WTC11 (cell line): ENCODE measurements around the gene RAD9B. TPM values are rescaled to one million over a fixed set of nuclear protein-coding genes. Genes with fewer than 3 reads are reported as not detected.
"Not testable (repeated sequence)": the region's sequence is repeated elsewhere in the genome, so short reads cannot be mapped to it uniquely, and the experiment has no call there.

ENCODE experiments used
- ATAC-seq: fragments of 200-7000 bp; cut with Tn5 transposase; 2 replicates; pipeline ENCODE4 v1.10.0; 2021; ENCODE audit warnings: mild to moderate bottlenecking, moderate library complexity
- CTCF ChIA-PET: fragments of 300-600 bp; sonication (Branson Sonifier 250); formaldehyde crosslinking; loops from one replicate; lab custom pipeline; 2021; ENCODE audit warnings: antibody characterized with exemption; lab: Charles Lee
- POLR2A ChIA-PET: fragments of 350-600 bp; sonication (Branson Sonifier 250); formaldehyde crosslinking; loops from one replicate; lab custom pipeline; 2021; ENCODE audit warnings: antibody characterized with exemption; lab: Charles Lee
- DNase-seq: peaks from one replicate; pipeline ENCODE4 v3.0.0; 2021; ENCODE audit warnings: low spot score
- H3K27ac Mint-ChIP-seq: 2 replicates; pipeline ENCODE4 v1.8.0; 2021; ENCODE audit warnings: mixed read lengths
- H3K27me3 Mint-ChIP-seq: 2 replicates; pipeline ENCODE4 v1.8.0; 2021; ENCODE audit warnings: low read depth, mild to moderate bottlenecking, moderate library complexity, mixed read lengths
- H3K36me3 Mint-ChIP-seq: 2 replicates; pipeline ENCODE4 v1.8.0; 2021; ENCODE audit warnings: mixed read lengths
- H3K4me1 Mint-ChIP-seq: 2 replicates; pipeline ENCODE4 v1.8.0; 2022; ENCODE audit warnings: mixed read lengths
- H3K4me3 Mint-ChIP-seq: 2 replicates; pipeline ENCODE4 v1.8.0; 2021; ENCODE audit warnings: mild to moderate bottlenecking, moderate library complexity, mixed read lengths
- H3K9me3 Mint-ChIP-seq: 2 replicates; pipeline ENCODE4 v1.8.0; 2021; ENCODE audit warnings: mixed read lengths
- AR ChIP-seq: fragments of 250-450 bp; sonication (Bioruptor Pico); IDR thresholded peaks from 2 replicates; pipeline ENCODE4 v1.9.0; 2021; ENCODE audit warnings: mild to moderate bottlenecking
- ATF2 ChIP-seq: sonication (generic); formaldehyde crosslinking; IDR thresholded peaks from 2 replicates; pipeline ENCODE4 v1.8.1; 2022; ENCODE audit warnings: low read depth, missing genetic modification reagents, borderline replicate concordance
- CBFB ChIP-seq: sonication (generic); formaldehyde crosslinking; IDR thresholded peaks from 2 replicates; pipeline ENCODE4 v1.8.1; 2022; ENCODE audit warnings: mild to moderate bottlenecking, low read depth, missing genetic modification reagents
- E2F5 ChIP-seq: sonication (generic); formaldehyde crosslinking; IDR thresholded peaks from 2 replicates; pipeline ENCODE4 v1.8.1; 2022; ENCODE audit warnings: mild to moderate bottlenecking, moderate library complexity, missing genetic modification reagents
- FOXK1 ChIP-seq: sonication (generic); formaldehyde crosslinking; IDR thresholded peaks from 2 replicates; pipeline ENCODE4 v1.8.0; 2022; ENCODE audit warnings: mild to moderate bottlenecking, moderate library complexity, missing genetic modification reagents
- MLX ChIP-seq: sonication (generic); formaldehyde crosslinking; IDR thresholded peaks from 2 replicates; pipeline ENCODE4 v1.8.1; 2023; ENCODE audit warnings: mild to moderate bottlenecking, missing genetic modification reagents, moderate library complexity
- SP1 ChIP-seq: sonication (generic); formaldehyde crosslinking; conservative IDR thresholded peaks from 2 replicates; pipeline ENCODE4 v1.8.1; 2022; ENCODE audit warnings: missing genetic modification reagents
- TEAD4 ChIP-seq: sonication (generic); formaldehyde crosslinking; IDR thresholded peaks from 2 replicates; pipeline ENCODE4 v1.8.0; 2022; ENCODE audit warnings: mild to moderate bottlenecking, missing genetic modification reagents
- TP53 ChIP-seq: sonication (generic); formaldehyde crosslinking; IDR thresholded peaks from 2 replicates; pipeline ENCODE4 v1.8.1; 2023; ENCODE audit warnings: mild to moderate bottlenecking, missing genetic modification reagents
- USF1 ChIP-seq: sonication (generic); formaldehyde crosslinking; IDR thresholded peaks from 2 replicates; pipeline ENCODE4 v1.8.0; 2022; ENCODE audit warnings: mild to moderate bottlenecking, missing genetic modification reagents
- USF2 ChIP-seq: sonication (generic); formaldehyde crosslinking; IDR thresholded peaks from 2 replicates; pipeline ENCODE4 v1.8.1; 2023; ENCODE audit warnings: mild to moderate bottlenecking, missing genetic modification reagents, moderate library complexity
- ZBTB21 ChIP-seq: sonication (generic); formaldehyde crosslinking; IDR thresholded peaks from 2 replicates; pipeline ENCODE4 v1.8.1; 2023; ENCODE audit warnings: mild to moderate bottlenecking, missing genetic modification reagents, borderline replicate concordance
- ZNF121 ChIP-seq: sonication (generic); formaldehyde crosslinking; IDR thresholded peaks from 2 replicates; pipeline ENCODE4 v1.8.0; 2023; ENCODE audit warnings: missing genetic modification reagents
- ZNF425 ChIP-seq: fragments of 250-450 bp; sonication (Bioruptor Pico); conservative IDR thresholded peaks from 2 replicates; pipeline ENCODE4 v1.9.0; 2021; ENCODE audit warnings: mild to moderate bottlenecking
- ZNF512 ChIP-seq: sonication (generic); formaldehyde crosslinking; IDR thresholded peaks from 2 replicates; pipeline ENCODE4 v1.8.1; 2022; ENCODE audit warnings: missing genetic modification reagents, borderline replicate concordance
- total RNA-seq: library from RNA; stranded (reverse); gene quantifications from 3 replicates; pipeline ENCODE4 v1.2.3, GENCODE V29; 2021
- TF ChIP-seq, protein P1 (sequence below): sonication (generic); formaldehyde crosslinking; IDR thresholded peaks from 2 replicates; pipeline ENCODE4 v1.8.0; 2023; ENCODE audit warnings: missing genetic modification reagents

The RAD9B gene
- total RNA-seq, 1 experiment from 2014 or later = 0.09 TPM

DNA sequence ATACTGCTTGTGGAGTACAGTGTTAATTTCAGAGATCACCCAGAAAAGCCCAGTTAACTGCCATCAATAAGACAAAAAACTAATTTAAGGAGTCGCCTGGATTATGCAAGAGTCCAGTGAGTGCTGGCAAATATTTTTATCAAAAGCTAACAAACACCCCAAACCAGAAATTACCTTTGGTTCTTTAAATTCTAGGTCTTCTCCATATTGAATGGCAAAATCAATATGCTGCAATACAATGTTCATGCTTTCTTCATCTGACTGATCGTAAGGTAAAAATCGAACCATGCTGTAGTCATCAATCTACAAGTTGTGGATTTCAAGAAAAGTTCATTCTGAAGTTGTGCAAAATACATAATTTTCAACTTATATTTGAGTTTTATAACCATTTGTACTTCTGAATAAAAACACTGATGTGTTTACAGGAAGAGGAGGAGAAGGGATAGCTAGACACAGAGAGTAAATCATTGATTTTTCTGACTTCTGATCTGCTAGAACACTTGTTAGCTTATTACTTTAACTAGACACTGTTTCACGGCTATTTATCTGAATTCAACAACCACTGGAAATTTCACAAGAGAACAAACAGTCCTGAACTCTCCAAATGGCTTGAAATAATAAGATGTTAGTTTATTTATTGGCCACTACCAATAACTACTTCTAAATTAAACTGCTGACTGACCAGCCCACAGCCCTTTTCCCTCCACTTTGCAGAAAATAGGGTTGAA is 48.4 kb upstream of the RAD9B start (continued):
- no peak for TF ChIP-seq ZNF425
- TF ChIP-seq TP53 (CRISPR knock-in tag) = no peak

DNA sequence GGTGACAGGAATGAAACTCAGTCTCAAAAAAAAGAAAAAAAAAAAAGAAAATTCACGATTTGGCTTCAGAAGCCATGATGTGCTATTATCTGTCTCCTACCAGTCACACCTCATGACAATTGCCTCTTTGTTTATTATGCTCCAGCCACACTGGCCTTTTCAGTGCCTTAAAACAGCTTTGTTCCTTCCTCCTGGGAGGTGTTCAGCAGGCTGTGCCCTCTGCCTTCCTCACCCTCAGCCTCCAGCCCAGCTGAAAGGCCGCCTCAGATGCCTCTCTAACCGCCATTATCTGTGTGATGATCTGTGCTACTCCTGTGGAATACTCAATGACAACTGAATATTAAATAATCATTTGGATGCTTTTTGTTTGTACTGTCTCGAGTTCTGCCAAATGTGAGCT is 43.4 kb upstream of the RAD9B start:
- TF ChIP-seq, protein P1, sequence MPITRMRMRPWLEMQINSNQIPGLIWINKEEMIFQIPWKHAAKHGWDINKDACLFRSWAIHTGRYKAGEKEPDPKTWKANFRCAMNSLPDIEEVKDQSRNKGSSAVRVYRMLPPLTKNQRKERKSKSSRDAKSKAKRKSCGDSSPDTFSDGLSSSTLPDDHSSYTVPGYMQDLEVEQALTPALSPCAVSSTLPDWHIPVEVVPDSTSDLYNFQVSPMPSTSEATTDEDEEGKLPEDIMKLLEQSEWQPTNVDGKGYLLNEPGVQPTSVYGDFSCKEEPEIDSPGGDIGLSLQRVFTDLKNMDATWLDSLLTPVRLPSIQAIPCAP (CRISPR knock-in tag) = no peak
- TF ChIP-seq ZNF512 (CRISPR knock-in tag) (no peak), USF1 (CRISPR knock-in tag) (no peak), ATF2 (CRISPR knock-in tag) (no peak), USF2 (no peak), ZBTB21 (CRISPR knock-in tag) (no peak), FOXK1 (CRISPR knock-in tag) (no peak)
- Mint-ChIP-seq H3K4me3 (no peak overlapping the region), H3K27ac (no peak overlapping the region), H3K36me3 (peaks cover 39% of the 10 kb centered on the region), H3K9me3 (no peaks in the 10 kb centered on the region), H3K27me3 (no peaks in the 10 kb centered on the region), H3K4me1 (no peaks in the 10 kb centered on the region)
- POLR2A ChIA-PET = no interaction called here
- CTCF ChIA-PET = interaction anchor here (1.2 kb wide), 2 partner anchors 11 to 27 kb away, joined by 3 to 4 read pairs; no protein-coding TSS in a partner anchor
- DNase-seq (no peak), ATAC-seq (no peak)

- H3K4me1 Mint-ChIP-seq, H3K27me3 Mint-ChIP-seq, ATAC-seq, H3K9me3 Mint-ChIP-seq, DNase-seq, H3K4me3 Mint-ChIP-seq, H3K27ac Mint-ChIP-seq, CTCF ChIA-PET: not testable (repeated sequence)
- peaks cover 43% of the 10 kb centered on the region for H3K36me3 Mint-ChIP-seq
- POLR2A ChIA-PET = interaction anchor here (0.7 kb wide), 1 partner anchor 335 kb away, joined by 3 read pairs; no protein-coding TSS in a partner anchor
Observed at GRCh38 chr12:110461189-110461588, 40.9 kb upstream of the RAD9B start.

- ATAC-seq (no peak), DNase-seq (no peak)
- Mint-ChIP-seq H3K27ac (no peak overlapping the region), H3K36me3 (peaks cover 32% of the 10 kb centered on the region), H3K4me1 (peaks cover 22% of the 10 kb centered on the region), H3K4me3 (no peak overlapping the region), H3K27me3 (no peaks in the 10 kb centered on the region), H3K9me3 (no peaks in the 10 kb centered on the region)
- ChIA-PET POLR2A (interaction anchor here (0.7 kb wide), 1 partner anchor 117 kb away, joined by 7 read pairs; no protein-coding TSS in a partner anchor), CTCF (interaction anchor here (0.7 kb wide), 1 partner anchor 37 kb away, joined by 5 read pairs; the partner anchor contains the start of gene VPS29)
- TF ChIP-seq TEAD4 (CRISPR knock-in tag) (no peak), MLX (CRISPR knock-in tag) (no peak), ZNF121 (CRISPR knock-in tag) (no peak), E2F5 (no peak), SP1 (CRISPR knock-in tag) (no peak), CBFB (CRISPR knock-in tag) (no peak), AR (CRISPR knock-in tag) (no peak)
Observed at GRCh38 chr12:110465024-110465423, 37.1 kb upstream of the RAD9B start.
